NCI-H345 (cell line): ENCODE measurements around the gene CACNG4.
"Not testable (repeated sequence)": the region's sequence is repeated elsewhere in the genome, so short reads cannot be mapped to it uniquely, and the experiment has no call there.

Source experiments
- DNase-seq: peaks from one replicate; lab custom pipeline; 2025; lab: John Stamatoyannopoulos, UW

Gene CACNG4

DNA sequence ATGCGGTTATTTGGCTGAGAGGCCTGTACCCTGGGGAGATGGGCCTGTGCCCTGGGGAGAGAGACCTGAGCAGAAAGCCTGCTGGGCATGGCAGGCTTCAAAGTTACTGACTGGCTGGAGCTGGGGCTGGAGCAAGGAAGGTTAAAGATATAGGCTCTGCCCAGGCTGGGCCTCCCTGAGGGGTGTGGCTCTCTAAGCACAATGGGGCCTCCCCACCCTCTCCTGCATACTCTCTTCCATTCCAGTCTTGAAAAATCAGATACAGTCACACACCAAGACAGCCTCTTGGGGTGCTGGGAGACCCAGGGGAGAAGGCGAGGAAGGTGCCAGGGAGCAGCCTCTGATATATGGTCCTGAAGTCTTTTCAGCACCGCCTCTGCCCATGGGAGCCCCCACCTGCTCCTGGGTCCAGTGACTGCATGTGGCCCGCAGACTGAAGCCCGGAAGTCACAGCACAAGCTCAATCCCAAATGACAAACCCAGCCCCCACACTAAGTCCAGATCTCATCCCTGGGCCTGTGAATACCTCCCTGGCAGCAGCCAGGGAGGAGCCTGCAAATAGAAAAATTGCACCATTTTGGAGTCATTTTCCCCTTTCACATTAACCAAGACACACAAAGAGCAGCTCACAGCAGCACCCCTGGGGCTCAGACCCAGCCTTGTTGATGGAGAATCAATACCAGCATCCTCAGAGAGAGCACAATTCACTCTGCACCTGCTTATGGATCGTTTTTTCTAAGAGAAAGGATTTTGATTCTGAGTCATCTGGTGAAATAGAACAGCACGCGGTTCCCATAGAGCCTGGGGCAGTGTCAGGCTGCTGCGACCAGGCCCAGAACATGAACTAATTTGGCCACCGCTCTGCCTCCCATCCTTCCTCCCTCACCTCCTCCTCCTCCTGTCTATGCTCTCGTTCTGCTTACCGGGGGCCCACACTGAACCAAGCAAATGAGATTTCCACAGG, 54.2 kb downstream of the CACNG4 start:
- DNase-seq = peak; percentile 60

DNA sequence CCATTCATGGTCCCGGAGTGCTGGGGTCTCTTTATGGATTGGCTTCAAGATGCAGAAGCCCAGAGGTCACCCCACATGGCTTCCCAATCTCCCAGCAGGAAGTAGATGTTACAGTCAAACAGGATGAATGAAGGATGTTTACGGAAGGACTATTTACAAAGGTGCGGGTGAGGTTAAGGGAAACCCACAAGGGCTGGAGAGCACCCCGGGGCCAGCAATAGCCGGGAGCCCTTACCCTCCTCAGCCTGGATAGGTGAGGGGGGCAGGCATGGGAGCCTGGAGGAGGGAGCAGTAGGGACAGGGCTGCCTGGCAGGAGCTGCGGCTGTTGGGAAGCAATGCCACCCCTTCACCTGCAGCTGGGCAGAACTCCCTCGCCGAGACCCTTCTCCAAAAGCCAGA, 55.3 kb downstream of the CACNG4 start:
- no peak for DNase-seq

DNA sequence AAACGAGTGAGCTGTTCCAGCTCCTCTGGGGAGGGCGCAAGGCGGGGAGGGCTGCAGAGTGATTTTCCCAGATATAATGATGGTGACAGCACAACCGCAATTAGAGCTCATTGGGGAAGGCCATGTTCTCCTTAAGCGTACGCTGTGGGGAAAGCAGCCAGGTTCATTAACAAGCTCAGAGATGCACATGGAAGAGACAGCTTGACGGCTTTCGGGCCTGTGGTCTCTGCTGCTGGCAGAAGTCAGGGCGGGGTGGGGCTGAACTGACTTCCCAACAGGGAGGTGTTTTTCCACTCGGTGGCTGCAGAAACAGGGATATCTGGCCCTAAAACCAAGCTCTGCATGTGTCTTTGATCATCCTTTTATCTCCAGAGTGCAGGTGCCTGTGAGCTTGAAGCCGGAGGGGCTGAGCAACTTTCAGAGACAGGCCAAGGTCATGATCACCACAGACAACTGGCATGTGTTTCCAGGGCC, 55.8 kb downstream of the CACNG4 start:
- no peak for DNase-seq

DNA sequence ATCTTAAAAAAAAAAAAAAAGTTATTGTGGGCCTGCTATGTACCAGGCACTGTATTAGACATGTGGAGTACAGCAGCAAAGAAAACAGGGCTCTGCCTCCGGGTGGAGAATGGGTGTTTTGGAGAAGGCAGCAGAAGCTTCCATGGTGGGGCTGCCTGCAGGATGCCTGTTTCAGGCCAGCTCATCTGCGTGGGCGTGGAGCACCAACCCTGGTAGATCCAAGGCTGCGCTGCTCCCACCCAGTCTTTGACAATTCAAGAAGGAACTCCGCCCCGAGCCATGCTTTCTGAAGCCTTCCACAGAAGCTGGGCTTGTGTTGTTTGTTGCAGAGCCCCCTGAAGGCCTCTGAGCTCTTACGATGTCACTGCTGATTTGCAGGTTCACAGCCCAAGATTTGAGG, 56.7 kb downstream of the CACNG4 start:
- no peak for DNase-seq

DNA sequence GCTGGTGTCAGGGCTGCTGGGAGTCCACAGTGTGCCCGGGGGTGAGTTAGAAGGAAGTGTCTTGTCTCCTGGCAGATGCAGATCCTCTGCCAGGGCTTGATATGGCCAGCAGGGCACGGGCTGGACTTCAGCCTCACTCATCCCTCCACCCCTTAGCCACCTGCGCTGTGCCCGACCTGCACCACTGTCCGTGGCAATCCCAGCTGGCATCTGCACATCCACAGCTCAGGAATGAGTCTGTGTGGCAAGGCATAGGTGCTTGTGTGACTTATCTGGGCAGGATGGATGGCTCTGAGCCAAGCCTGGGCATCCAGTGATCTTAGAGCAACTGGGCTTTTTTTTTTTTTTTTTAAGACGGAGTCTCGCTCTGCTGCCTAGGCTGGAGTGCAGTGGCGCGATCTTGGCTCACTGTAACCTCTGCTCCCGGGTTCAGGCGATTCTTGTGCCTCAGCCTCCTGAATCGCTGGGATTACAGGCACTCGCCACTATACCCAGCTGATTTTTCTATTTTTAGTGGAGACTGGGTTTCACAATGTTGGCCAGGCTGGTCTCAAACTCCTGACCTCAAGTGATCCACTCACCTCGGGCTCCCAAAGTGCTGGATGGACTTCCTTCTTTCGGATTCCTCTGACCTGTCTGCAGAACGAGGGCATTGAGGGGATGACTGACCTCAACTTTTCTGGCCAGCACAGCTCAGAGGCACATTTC, 57.4 kb downstream of the CACNG4 start:
- no peak for DNase-seq

DNA sequence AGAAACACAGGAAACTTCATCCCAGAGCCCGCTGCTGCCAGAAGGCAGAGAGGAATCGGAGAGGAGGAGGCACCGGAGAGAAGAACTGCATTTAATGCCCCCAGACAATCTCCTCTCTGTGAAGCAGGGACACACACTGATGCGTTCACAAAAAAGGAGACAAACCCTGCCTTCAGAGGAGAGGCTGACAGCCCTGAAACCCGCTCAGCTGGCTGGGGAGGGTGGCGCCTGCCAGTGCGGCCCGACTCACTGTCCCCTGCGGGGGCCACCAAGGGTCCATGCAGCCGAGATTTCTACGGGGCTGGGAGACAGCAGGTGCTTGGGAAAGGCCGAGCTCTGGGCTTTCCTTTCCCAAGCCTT, 57.9 kb downstream of the CACNG4 start:
- no peak for DNase-seq

DNA sequence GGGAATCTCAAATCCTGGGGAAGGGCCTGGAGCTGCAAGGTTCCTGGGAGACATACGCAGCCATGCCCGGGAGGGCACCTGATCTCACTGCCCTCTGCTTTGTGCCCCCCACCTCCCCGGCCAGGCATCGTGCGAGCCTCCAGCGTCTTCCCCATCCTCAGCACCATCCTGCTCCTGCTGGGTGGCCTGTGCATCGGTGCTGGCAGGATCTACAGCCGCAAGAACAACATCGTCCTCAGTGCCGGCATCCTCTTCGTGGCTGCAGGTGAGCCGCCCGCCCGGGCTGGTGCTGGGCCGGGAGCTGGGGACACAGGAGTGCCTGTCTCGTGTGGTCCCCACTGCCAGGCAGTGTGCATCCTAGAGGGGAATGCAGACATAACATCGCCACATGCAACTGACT, 60.2 kb downstream of the CACNG4 start:
- no peak for DNase-seq

DNA sequence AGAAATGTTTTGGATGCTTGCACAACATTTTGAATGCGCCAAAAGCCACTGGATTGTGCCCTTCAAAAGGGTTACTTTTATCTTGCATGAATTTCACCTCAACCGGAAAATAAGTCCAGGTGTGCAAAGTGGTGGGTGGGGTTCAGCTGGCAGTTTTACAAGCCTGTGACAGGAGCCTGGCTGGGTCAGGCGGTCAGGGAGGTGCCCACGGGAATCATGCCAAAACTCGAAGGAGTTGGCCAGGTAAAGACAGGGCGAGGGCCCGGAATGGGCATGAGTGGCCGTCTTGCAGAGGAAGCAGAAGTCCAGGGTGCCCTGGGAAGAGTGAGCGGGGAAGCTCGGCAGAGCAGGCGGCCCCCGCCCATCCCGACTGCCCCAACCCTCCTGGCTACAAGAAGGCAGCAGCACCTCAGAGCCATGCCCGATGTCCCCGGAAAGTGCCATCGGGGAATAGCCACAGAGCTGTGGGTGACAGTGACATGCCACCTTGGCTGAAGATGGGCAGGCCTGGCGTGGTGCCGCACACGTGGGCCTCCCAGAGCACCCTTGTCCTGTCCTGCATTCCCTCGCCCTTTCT, 60.8 kb downstream of the CACNG4 start:
- DNase-seq = no peak

DNA sequence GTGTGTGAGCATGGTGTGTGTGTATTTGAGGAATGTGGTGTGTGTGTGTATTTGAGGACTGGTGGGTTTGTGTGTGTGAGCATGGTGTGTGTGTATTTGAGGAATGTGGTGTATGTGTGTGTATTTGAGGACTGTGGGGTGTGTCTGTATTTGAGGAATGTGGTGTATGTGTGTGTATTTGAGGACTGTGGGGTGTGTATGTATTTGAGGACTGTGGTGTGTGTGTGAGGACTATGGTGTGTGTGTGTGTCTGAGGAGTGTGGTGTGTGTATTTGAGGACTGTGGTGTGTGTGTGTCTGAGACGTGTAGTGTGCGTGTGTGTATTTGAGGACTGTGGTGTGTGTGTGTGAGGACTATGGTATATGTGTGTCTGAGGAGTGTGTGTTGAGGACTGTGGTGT, 61.8 kb downstream of the CACNG4 start:
- no peak for DNase-seq

DNA sequence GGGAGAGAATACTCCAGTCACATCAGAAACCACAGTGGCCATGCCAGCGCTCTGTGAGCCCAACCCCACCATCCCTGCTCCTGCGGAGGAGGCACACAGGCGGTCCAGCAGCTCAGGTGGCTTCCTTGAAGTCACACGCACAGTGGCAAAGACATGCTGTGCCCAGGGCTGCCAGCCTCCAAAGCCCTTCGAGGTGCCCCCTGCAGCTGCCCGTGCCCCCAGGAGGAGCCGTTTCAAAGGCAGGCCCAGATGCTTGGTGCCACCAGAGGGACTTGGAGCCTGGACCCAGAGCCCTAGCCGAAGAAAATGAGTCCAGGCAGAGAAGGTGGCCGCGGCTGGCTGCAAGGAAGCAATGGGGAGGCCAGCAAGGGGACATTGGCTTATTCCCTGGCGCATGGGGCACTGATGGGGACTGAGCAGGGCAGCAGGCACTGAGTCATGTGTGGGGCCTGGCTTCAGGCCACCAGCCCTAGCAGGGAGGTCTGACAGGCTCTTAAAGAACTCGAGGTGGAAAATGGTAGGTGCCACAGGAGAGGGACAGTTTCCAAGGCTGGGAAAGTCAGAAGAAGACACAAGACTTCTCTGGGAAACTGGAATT, 62.6 kb downstream of the CACNG4 start:
- no peak for DNase-seq

DNA sequence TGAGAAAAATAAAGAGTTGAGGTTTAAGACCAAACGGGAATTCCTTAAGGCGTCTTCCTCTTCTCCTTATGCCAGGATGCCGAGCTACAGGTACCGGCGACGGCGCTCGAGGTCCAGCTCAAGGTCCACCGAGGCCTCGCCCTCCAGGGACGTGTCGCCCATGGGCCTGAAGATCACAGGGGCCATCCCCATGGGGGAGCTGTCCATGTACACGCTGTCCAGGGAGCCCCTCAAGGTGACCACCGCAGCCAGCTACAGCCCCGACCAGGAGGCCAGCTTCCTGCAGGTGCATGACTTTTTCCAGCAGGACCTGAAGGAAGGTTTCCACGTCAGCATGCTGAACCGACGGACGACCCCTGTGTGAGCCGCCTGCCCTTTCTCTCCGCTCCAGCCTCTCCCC, 66.1 kb downstream of the CACNG4 start:
- no peak for DNase-seq

DNA sequence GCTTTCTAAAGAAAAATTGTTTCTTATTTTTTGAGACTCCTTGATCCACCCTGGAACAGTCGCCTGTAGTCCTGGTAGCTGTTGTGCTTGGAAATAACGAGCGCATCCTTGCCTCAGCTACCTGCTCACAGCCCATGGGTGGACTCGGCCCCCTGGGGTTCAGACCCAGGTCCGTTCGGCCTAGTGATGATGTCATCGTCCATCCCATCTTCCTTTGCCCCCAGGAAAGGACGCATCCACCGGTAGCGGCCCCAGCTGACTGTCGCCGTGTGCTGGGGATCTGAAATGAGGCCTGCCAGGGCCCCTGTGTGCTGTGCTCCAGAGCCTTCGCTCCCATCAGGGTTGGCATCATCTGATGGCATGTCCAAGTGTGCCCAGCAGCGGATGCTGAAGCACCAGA, 67.9 kb downstream of the CACNG4 start:
- no peak for DNase-seq

DNA sequence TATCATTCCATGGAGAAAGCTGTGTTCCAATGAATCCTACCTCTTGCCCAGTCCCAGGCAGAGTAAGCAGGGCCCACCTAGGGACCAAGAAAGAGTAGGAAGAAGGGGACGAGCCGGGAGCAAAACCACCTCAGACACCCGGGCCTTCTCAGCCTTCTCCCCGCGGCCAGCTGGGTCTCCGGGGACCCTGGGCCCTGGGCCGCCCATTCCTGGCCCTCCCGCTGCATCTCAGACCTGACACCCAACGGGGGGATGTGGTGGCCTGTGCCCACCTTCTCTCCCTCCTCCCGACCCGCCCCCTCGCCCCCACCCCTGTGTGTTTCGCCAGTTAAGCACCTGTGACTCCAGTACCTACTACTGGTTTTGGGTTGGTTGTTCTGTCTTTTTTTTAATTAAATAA, 68.5 kb downstream of the CACNG4 start:
- no peak for DNase-seq

DNA sequence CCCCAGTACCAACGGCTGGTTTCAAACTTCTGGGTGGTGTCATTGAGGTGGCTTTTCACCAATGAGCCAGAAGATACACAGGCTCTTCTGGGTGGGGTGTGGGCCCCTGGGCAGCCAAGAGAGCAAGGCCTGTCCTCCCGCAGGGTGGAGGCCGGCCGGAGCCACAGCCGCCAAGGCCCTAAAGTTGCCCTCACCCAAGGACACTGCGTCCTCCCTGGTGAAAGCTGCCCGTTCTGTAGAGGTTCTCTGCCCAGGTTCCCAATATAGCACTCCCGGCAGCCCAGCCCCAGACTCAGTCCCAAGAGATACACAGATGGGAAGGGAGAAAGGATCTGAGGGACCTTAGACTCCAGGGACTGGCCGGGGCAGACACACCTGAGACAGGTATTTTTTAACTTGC, 69.1 kb downstream of the CACNG4 start:
- DNase-seq = no peak

DNA sequence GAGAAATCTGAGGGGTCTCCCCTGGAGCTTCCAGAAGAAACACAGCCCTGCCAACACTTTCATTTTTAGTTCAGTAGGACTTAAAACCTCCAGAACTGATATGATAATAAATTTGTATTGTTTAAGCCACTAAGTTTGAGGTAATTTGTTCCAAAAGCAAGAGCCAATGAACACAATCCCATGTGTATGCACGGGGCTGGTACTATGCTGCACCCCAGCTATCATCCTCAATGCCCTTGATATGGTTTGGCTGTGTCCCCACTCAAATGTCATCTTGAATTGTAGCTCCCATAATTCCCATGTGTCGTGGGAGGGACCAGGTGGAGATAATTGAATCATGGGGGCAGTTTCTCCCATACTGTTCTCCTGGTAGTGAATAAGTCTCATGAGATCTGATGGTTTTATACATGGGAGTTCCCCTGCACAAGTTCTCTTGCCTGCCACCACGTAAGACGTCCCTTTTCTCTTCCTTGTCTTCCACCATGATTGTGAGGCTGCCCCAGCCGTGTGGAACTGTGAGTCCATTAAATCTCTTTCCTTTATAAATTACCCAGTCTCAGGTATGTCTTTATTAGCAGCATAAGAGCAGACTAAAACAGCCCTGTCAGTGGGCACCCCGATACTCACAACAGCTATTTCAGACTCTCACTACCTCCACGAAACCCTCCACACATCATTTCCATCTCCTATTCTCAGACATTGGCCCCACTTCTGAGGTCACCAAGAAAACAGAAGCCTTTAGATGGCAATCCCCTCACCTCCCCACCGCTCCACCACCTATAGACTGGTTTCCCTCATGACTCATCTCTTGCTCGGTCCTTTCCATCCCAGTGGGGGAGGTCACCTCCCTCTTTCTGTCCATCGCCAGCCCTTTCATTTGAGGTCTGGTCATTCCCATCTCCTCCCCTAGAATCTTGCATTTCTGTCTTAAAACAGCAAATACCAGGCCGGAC, 70.9 kb downstream of the CACNG4 start:
- no peak for DNase-seq

DNA sequence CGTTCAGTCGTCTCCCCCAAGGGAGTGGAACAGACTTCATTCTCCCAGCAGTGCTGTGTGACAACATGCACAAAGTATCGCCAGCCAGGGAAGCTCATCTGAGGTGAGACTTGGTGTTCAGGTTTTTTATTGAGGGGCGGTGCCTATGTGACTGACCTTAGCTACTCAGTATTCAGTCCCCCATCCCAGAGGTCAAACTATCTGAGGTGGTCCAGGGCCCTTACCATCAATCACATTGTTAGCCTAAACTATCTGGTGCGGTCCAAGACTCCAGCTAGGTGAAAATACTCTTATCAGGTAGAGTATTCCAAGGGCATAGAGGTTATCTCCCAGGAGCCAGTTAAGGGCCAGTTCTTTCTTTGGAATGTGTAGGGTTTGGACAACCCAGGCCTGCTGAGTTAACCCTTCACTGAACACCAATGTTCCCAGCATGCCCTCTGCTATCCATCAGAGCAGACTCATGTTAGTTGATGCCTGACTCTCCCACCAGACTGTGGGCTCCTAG, 74.4 kb downstream of the CACNG4 start:
- DNase-seq = no peak

DNA sequence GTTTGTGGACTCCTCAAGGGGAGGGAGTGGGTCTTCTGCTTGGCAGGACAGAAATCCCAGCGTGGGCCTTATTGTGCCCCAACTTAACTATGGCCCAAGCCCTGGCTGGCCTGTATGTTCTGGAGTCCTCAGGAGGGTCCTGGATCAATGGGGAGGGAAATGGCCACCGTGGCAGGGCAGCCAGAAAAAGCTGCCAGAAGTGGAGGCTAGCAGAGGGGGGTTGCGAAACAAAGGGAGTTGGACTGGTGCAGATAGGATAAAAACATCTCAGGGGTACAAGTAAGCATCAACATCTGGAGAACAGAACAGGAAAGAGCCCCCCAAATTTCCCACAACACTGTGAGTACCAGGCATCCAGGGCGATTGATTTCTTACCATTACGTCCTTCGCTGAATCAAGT, 76.1 kb downstream of the CACNG4 start:
- no peak for DNase-seq

DNA sequence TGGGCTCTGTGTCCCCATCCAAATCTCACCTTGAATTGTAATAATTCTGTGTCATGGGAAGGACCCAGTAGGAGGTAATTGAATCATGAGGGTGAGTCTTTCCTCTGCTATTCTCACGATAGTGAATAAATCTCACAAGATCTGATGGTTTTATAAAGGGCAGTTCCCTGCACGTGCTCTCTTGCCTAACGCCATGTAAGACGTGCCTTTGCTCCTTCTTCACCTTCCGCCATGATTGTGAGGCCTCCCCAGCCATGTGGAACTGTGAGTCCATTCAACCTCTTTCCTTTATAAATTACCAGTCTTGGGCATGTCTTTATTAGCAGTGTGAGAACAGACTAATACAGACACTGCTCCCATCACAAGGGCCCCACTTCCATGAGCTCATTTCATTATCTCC, 76.6 kb downstream of the CACNG4 start:
- not testable (repeated sequence) for DNase-seq

DNA sequence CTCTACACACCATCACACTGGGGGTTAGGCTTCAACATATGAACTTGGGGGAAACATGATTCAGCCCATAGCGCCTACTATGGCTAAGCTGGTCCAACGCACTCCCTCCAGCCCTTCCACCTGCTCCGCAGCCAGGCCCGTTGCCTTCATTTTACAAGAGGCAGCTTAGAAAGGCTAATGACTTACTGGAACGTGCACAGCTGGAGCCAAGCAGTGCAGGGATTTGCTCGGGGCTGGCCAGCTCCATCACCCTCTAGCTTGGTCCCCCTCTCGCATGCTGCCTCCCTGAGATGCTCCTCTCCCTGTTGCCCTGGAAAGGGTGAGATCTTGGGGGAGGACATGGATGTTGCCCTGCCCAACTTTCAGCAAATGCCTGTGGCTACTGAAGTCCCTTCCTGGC, 77.0 kb downstream of the CACNG4 start:
- DNase-seq = no peak

DNA sequence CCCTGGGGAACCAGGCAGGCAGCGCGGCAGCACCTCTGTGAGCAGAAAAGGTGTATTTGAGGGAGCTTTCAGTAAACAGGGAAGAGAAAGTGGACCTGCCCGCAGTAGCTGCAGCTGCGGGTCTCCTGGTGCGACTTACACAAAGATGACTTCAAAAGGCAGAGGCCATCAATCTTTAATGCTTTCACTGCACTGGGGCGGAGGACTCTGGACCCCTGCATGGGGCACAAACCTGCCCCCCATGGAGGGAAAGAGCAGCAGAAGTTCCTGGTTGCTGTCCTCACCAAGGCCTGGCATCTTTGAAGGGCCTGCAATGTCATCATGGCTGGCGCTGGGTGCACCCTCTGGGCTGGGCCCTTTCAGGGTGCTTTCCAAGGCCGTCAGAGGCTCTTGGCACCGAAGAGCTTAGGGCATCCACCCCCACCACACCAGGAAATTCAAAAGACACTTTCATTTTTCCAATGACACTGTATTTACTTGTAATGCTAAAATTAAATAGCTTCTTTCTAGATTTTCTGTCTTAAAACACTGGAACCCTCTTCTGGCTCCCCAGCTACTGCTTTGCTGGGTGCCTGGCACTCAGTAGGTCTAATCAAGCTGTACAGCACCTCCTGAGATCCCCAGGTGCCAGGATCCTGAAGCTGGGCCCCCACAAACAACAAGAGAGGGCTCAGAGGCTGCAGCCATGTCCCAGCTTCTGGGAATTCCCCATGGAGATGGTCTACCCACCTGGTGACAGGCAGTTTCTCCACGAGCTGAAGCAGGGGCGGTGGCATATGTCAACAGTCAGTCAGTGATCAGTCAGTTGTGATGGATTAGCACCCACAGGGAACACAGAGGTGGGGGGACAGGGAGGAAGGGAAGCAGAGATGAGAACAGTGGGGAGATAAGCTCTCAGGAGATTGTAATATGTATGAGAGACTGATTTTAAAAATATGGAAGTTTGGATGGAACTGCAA, 77.7 kb downstream of the CACNG4 start:
- DNase-seq = no peak
